HCT116 (cell line): ENCODE measurements around the gene CHRD. TPM values are rescaled to one million over a fixed set of nuclear protein-coding genes. Genes with fewer than 3 reads are reported as not detected.

Source experiments
- ATAC-seq: fragments of 200-7000 bp; cut with Tn5 transposase; 2 replicates; pipeline ENCODE4 v1.9.1; 2020; ENCODE audit warnings: mild to moderate bottlenecking, moderate library complexity
- BruUV-seq: library from RNA; stranded (reverse); fragments of 400-500 nt; replicated peaks from 2 replicates; lab custom pipeline; 2021; lab: Mats Ljungman, UMichigan
- CTCF ChIA-PET: fragments of 300-600 bp; sonication (Branson Sonifier 250); formaldehyde crosslinking; loops from one replicate; lab custom pipeline; 2021; ENCODE audit warnings: antibody characterized with exemption; lab: Charles Lee
- POLR2A ChIA-PET: fragments of 300-600, 350-600 bp; sonication (Branson Sonifier 250); formaldehyde crosslinking; loops from one replicate; lab custom pipeline; 2021; ENCODE audit warnings: antibody characterized with exemption; lab: Charles Lee
- RAD21 ChIA-PET, 2 experiments: fragments of 300-600 bp; sonication (Branson Sonifier 250); formaldehyde crosslinking; loops; one replicate each; lab custom pipeline; 2023; ENCODE audit warnings: low total read pairs in 2 of 2; ENCODE audit not compliant: uncharacterized antibody in 2 of 2, unreplicated experiment in 2 of 2, low non-redundant PET in 1 of 2; lab: Charles Lee
- DNase-seq: peaks from one replicate; pipeline ENCODE4 v3.0.0-alpha.2; 2010; ENCODE audit warnings: low read depth, low spot score
- H2AFZ ChIP-seq: fragments of 200-600 bp; shearing (Covaris generic), sonication (generic); 2 replicates; pipeline ENCODE4 v1.6.1; 2017; ENCODE audit warnings: low read depth, mixed run types, mixed read lengths, antibody characterized with exemption, low read length; ENCODE audit not compliant: poor library complexity, severe bottlenecking
- H3K27ac ChIP-seq: 2 replicates; pipeline ENCODE4 v1.5.1; 2012; ENCODE audit warnings: low read depth, low read length
- H3K27me3 ChIP-seq: fragments of 200-600 bp; sonication (generic); 2 replicates; pipeline ENCODE4 v1.6.1; 2016; ENCODE audit warnings: mixed run types, low read length, mixed read lengths; ENCODE audit not compliant: insufficient read depth
- H3K36me3 ChIP-seq, 2 experiments: fragments of 200-500 bp in 1 of 2; fragments of 200-600 bp in 1 of 2; sonication (Bioruptor generic) in 1 of 2; sonication (generic) in 1 of 2; 2 replicates each; pipeline versions ENCODE4 v1.5.1 to v1.6.1; 2014 to 2016; ENCODE audit warnings: low read length in 2 of 2, inconsistent platforms in 1 of 2, mixed read lengths in 1 of 2, mixed run types in 1 of 2; ENCODE audit not compliant: insufficient read depth in 2 of 2, control insufficient read depth in 1 of 2
- H3K4me1 ChIP-seq, 2 experiments: fragments of 200-600 bp in 1 of 2; sonication (generic) in 1 of 2; 2 replicates each; pipeline versions ENCODE4 v1.5.1 to v1.6.1; 2012 to 2017; ENCODE audit warnings: low read length in 2 of 2, inconsistent platforms in 1 of 2, mild to moderate bottlenecking in 1 of 2, mixed read lengths in 1 of 2, mixed run types in 1 of 2, moderate library complexity in 1 of 2; ENCODE audit not compliant: insufficient read depth in 2 of 2, control insufficient read depth in 1 of 2
- H3K4me2 ChIP-seq: fragments of 200-600 bp; sonication (generic); 2 replicates; pipeline ENCODE4 v1.6.1; 2017; ENCODE audit warnings: mixed run types, low read length, mixed read lengths
- H3K4me3 ChIP-seq, 2 experiments: fragments of 200-600 bp in 1 of 2; sonication (generic) in 1 of 2; replicated peaks in 1 of 2; 2 replicates each; pipeline ENCODE4 v1.5.1; 2011 to 2016; ENCODE audit warnings: low read length in 2 of 2, control low read depth in 1 of 2, low read depth in 1 of 2, mild to moderate bottlenecking in 1 of 2, mixed read lengths in 1 of 2, mixed run types in 1 of 2
- H3K79me2 ChIP-seq: fragments of 200-600 bp; sonication (generic); 2 replicates; pipeline ENCODE4 v1.6.1; 2017; ENCODE audit warnings: mild to moderate bottlenecking, mixed run types, low read length, moderate library complexity, mixed read lengths; ENCODE audit not compliant: insufficient read depth
- H3K9ac ChIP-seq: fragments of 200-600 bp; sonication (generic); 2 replicates; pipeline ENCODE4 v1.6.1; 2016; ENCODE audit warnings: low read length, mixed read lengths
- H3K9me2 ChIP-seq: fragments of 200-600 bp; sonication (generic), shearing (Covaris generic); 2 replicates; pipeline ENCODE4 v1.6.1; 2017; ENCODE audit warnings: mixed run types, mild to moderate bottlenecking, moderate library complexity; ENCODE audit not compliant: insufficient read depth
- H3K9me3 ChIP-seq, 2 experiments: fragments of 200-500 bp in 1 of 2; fragments of 200-600 bp in 1 of 2; sonication (Bioruptor generic) in 1 of 2; sonication (generic) in 1 of 2; 2 replicates each; pipeline ENCODE4 v1.6.1; 2014 to 2017; ENCODE audit warnings: low read length in 2 of 2, mixed read lengths in 2 of 2, inconsistent platforms in 1 of 2, low read depth in 1 of 2, mild to moderate bottlenecking in 1 of 2, mixed run types in 1 of 2, moderate library complexity in 1 of 2; ENCODE audit not compliant: control insufficient read depth in 1 of 2, insufficient read depth in 1 of 2
- H4K20me1 ChIP-seq: fragments of 200-600 bp; sonication (generic), shearing (Covaris generic); 2 replicates; pipeline ENCODE4 v1.6.1; 2017; ENCODE audit warnings: mixed run types, mild to moderate bottlenecking, moderate library complexity; ENCODE audit not compliant: insufficient read depth
- ATF3 ChIP-seq: IDR thresholded peaks from 2 replicates; pipeline ENCODE4 v1.6.1; 2012
- CBX3 ChIP-seq: IDR thresholded peaks from 2 replicates; pipeline ENCODE4 v1.6.1; 2012; ENCODE audit warnings: low read depth
- CTCF ChIP-seq, 3 experiments: fragments of 200-600 bp in 1 of 3; sonication (generic) in 1 of 3; IDR thresholded peaks in 2 of 3; conservative IDR thresholded peaks in 1 of 3; 2 replicates each; pipeline ENCODE4 v1.5.1; 2012 to 2017; ENCODE audit warnings: low read depth in 2 of 3, low read length in 2 of 3, antibody characterized with exemption in 1 of 3, borderline replicate concordance in 1 of 3, control low read depth in 1 of 3, mild to moderate bottlenecking in 1 of 3, mixed read lengths in 1 of 3, mixed run types in 1 of 3, moderate library complexity in 1 of 3; ENCODE audit not compliant: insufficient read depth in 1 of 3
- EGR1 ChIP-seq: IDR thresholded peaks from 2 replicates; pipeline ENCODE4 v1.6.1; 2012; ENCODE audit warnings: low read depth
- ELF1 ChIP-seq: IDR thresholded peaks from 2 replicates; pipeline ENCODE4 v1.6.1; 2012; ENCODE audit warnings: low read depth, borderline replicate concordance
- EZH2phosphoT487 ChIP-seq: fragments of 200-600 bp; IDR thresholded peaks from 2 replicates; pipeline ENCODE4 v1.6.1; 2018; ENCODE audit warnings: antibody characterized with exemption, borderline replicate concordance
- FOSL1 ChIP-seq: IDR thresholded peaks from 2 replicates; pipeline ENCODE4 v1.6.1; 2012; ENCODE audit warnings: low read depth
- JUND ChIP-seq: IDR thresholded peaks from 2 replicates; pipeline ENCODE4 v1.6.1; 2012
- POLR2A ChIP-seq: IDR thresholded peaks from 2 replicates; pipeline ENCODE4 v1.7.0; 2011; ENCODE audit warnings: borderline replicate concordance; ENCODE audit not compliant: insufficient read depth, insufficient read length; ENCODE audit errors: extremely low read depth
- POLR2AphosphoS5 ChIP-seq: IDR thresholded peaks from 2 replicates; pipeline ENCODE4 v1.6.1; 2011; ENCODE audit warnings: mild to moderate bottlenecking, low read depth, low read length, moderate library complexity
- RAD21 ChIP-seq: IDR thresholded peaks from 2 replicates; pipeline ENCODE4 v1.6.1; 2012; ENCODE audit warnings: low read depth, mild to moderate bottlenecking
- SIN3A ChIP-seq: IDR thresholded peaks from 2 replicates; pipeline ENCODE4 v1.6.1; 2012; ENCODE audit warnings: low read depth
- SRF ChIP-seq: IDR thresholded peaks from 2 replicates; pipeline ENCODE4 v1.6.1; 2012; ENCODE audit warnings: low read depth
- TCF7L2 ChIP-seq: IDR thresholded peaks from 2 replicates; pipeline ENCODE4 v1.7.0; 2011; ENCODE audit warnings: borderline replicate concordance, inconsistent platforms; ENCODE audit not compliant: insufficient read depth, insufficient read length; ENCODE audit errors: extremely low read depth
- YY1 ChIP-seq: IDR thresholded peaks from 2 replicates; pipeline ENCODE4 v1.6.1; 2011; ENCODE audit warnings: low read length, low read depth, moderate library complexity, mild to moderate bottlenecking; ENCODE audit not compliant: insufficient replicate concordance; ENCODE audit errors: extremely low read depth
- ZBTB33 ChIP-seq: IDR thresholded peaks from 2 replicates; pipeline ENCODE4 v1.6.1; 2011; ENCODE audit warnings: mild to moderate bottlenecking, low read length, moderate library complexity; ENCODE audit not compliant: insufficient replicate concordance; ENCODE audit errors: extremely low read depth
- intact Hi-C: fragments of 100-400 bp; cut with micrococcal nuclease; formaldehyde crosslinking; loops from 2 replicates; pipeline ENCODE4 v1.10.0; 2022
- total RNA-seq: library from RNA; stranded (reverse); gene quantifications from one replicate; pipeline ENCODE4 v1.2.1, GENCODE V29; 2021; ENCODE audit not compliant: unreplicated experiment

Gene CHRD
- total RNA-seq, 1 experiment from 2014 or later, result 8.0 TPM

GRCh38 chr3:184391266-184391665, 11.4 kb downstream of the CHRD start:
- no peaks in the 10 kb centered on the region for H3K9me3 ChIP-seq
- H4K20me1 ChIP-seq, result no peaks in the 10 kb centered on the region
- RAD21 ChIA-PET, result no interaction called here
- no peaks in the 10 kb centered on the region for H3K79me2 ChIP-seq
- no peaks in the 10 kb centered on the region for H3K9me2 ChIP-seq
- DNase-seq, result no peak
- no peak for ATAC-seq
- POLR2A ChIA-PET, result no interaction called here
- H2AFZ ChIP-seq, result no peak overlapping the region
- CTCF ChIA-PET, result interaction anchor here (1.0 kb wide), 1 partner anchor 19 kb away, joined by 3 read pairs; no protein-coding TSS in a partner anchor
- no peak overlapping the region for H3K27ac ChIP-seq
- TF ChIP-seq POLR2A (no peak), ATF3 (no peak), SIN3A (no peak), TCF7L2 (no peak), SRF (no peak), RAD21 (no peak), ELF1 (no peak)
- no peak overlapping the region for H3K9ac ChIP-seq
- H3K36me3 ChIP-seq, result no peaks in the 10 kb centered on the region
- no TSS peak for BruUV-seq
- H3K4me3 ChIP-seq, result no peak overlapping the region
- H3K27me3 ChIP-seq, result no peaks in the 10 kb centered on the region
- intact Hi-C loops, result no loop called here
- no peaks in the 10 kb centered on the region for H3K4me1 ChIP-seq
- no peak overlapping the region for H3K4me2 ChIP-seq

- POLR2A ChIA-PET, result no interaction called here
- no peak for ATAC-seq
- intact Hi-C loops, result no loop called here
- CTCF ChIA-PET, result interaction anchor here (1.0 kb wide), 1 partner anchor 146 kb away, joined by 3 read pairs; no protein-coding TSS in a partner anchor
- H3K36me3 ChIP-seq, result no peaks in the 10 kb centered on the region
- BruUV-seq, result no TSS peak
- H3K4me1 ChIP-seq, result no peaks in the 10 kb centered on the region
- H3K4me2 ChIP-seq, result no peak overlapping the region
- H2AFZ ChIP-seq, result no peak overlapping the region
- no peak overlapping the region for H3K4me3 ChIP-seq
- H3K27ac ChIP-seq, result no peak overlapping the region
- TF ChIP-seq ZBTB33 (no peak), TCF7L2 (no peak), POLR2AphosphoS5 (no peak), CTCF (IDR thresholded peaks at IDR 0.05 in 2 of 3, conservative IDR thresholded peaks at IDR 0.05 in 1 of 3; ENCODE audit: borderline replicate concordance in 1 of 3, insufficient read depth in 1 of 3, low read depth in 2 of 3, low read length in 2 of 3) (no peak), JUND (no peak), FOSL1 (no peak), EZH2phosphoT487 (no peak), ATF3 (no peak), SIN3A (no peak), EGR1 (no peak), YY1 (no peak), CBX3 (no peak), SRF (no peak), RAD21 (no peak)
- TF ChIP-seq, all 23 proteins: peak for 0
- Histone ChIP-seq H3K27me3 (no peaks in the 10 kb centered on the region), H3K9ac (no peak overlapping the region), H3K79me2 (no peaks in the 10 kb centered on the region), H3K9me2 (no peaks in the 10 kb centered on the region), H4K20me1 (no peaks in the 10 kb centered on the region), H3K9me3 (no peaks in the 10 kb centered on the region)
- no peak for DNase-seq
- RAD21 ChIA-PET, result no interaction called here
Measured at GRCh38 chr3:184395320-184395660, 15.4 kb downstream of the CHRD start.
